ENCODE results near the gene GPC3. TPM values are rescaled to one million over a fixed set of nuclear protein-coding genes. Genes with fewer than 3 reads are reported as not detected.

GPC3 gene
- total RNA-seq, 1 experiment from 2014 or later: 0.98 TPM

DNA sequence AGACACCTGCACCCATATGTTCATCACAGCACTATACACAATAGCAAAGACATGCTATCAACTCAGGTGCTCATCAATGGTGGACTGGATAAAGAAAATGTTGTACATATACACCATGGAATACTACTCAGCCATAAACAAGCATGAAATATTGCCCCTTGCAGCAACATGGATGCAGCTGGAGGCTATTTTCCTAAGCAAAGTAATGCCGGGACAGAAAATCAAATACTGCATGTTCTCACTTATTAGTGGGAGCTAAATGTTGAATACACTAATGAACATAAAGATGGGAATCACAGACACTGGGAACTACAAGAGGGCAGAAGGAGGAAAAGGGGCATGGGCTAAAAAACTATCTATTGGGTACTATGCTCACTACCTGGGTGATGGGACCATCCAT lies 278.5 kb downstream of the GPC3 start:
- no peaks in the 10 kb centered on the region for H3K9me3 ChIP-seq (ENCODE audit: control insufficient read depth in 1 of 2, insufficient read depth in 1 of 2, low read depth in 1 of 2, low read length in 2 of 2)
- CTCF ChIA-PET: no interaction called here
- intact Hi-C loops (cut with micrococcal nuclease): no loop called here

DNA sequence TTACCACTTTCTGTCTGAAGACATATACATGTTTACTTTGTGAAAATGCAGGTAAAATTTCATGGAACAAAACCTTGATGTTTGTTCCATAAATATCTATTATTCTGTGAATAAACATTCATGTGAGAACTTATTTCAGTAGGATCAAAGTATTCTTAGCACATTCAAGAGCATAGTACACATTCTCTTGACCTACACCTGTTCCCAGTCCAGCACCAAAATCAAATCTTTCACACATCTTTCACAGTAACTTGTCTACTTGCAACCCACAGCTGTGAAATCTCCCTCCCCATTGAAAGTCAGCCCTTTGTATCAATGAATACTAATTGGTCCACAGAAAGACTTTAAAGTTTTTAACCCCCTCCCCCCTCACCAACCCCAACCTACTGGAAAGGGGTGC lies 283.2 kb downstream of the GPC3 start:
- CTCF ChIA-PET: no interaction called here
- Histone ChIP-seq H3K9ac (ENCODE audit: low read length) (no peak overlapping the region), H3K4me2 (ENCODE audit: low read length) (no peak overlapping the region), H3K9me3 (ENCODE audit: control insufficient read depth in 1 of 2, insufficient read depth in 1 of 2, low read depth in 1 of 2, low read length in 2 of 2) (no peaks in the 10 kb centered on the region), H3K27ac (ENCODE audit: low read depth, low read length) (no peak overlapping the region), H3K4me1 (ENCODE audit: control insufficient read depth in 1 of 2, insufficient read depth in 2 of 2, low read length in 2 of 2) (no peaks in the 10 kb centered on the region), H3K27me3 (ENCODE audit: insufficient read depth, low read length) (no peaks in the 10 kb centered on the region), H3K36me3 (ENCODE audit: control insufficient read depth in 1 of 2, insufficient read depth in 2 of 2, low read length in 2 of 2) (no peaks in the 10 kb centered on the region), H3K4me3 (replicated peaks in 1 of 2; ENCODE audit: low read depth in 1 of 2, low read length in 2 of 2) (no peak overlapping the region), H2AFZ (ENCODE audit: low read depth, low read length, poor library complexity, severe bottlenecking) (no peak overlapping the region), H4K20me1 (ENCODE audit: insufficient read depth) (no peaks in the 10 kb centered on the region), H3K9me2 (ENCODE audit: insufficient read depth) (no peaks in the 10 kb centered on the region), H3K79me2 (ENCODE audit: insufficient read depth, low read length) (no peaks in the 10 kb centered on the region)
- intact Hi-C loops (cut with micrococcal nuclease): no loop called here
- POLR2A ChIA-PET: no interaction called here
- RAD21 ChIA-PET (ENCODE audit: low non-redundant PET in 1 of 2, low total read pairs in 2 of 2, uncharacterized antibody in 2 of 2, unreplicated experiment in 2 of 2): no interaction called here
- DNase-seq (ENCODE audit: low read depth, low spot score) (no peak), ATAC-seq (no peak)
- TF ChIP-seq RAD21 (IDR thresholded peaks at IDR 0.05; ENCODE audit: low read depth): no peak
- no TSS peak for BruUV-seq (replicated peaks)

More for the DNA sequence above, 278.5 kb downstream of the GPC3 start:
- no peak for DNase-seq (ENCODE audit: low read depth, low spot score)
- no peaks in the 10 kb centered on the region for H4K20me1 ChIP-seq (ENCODE audit: insufficient read depth)
- no peaks in the 10 kb centered on the region for H3K79me2 ChIP-seq (ENCODE audit: insufficient read depth, low read length)
- H3K27me3 ChIP-seq (ENCODE audit: insufficient read depth, low read length): no peaks in the 10 kb centered on the region
- no peak overlapping the region for H3K27ac ChIP-seq (ENCODE audit: low read depth, low read length)
- no peak overlapping the region for H3K9ac ChIP-seq (ENCODE audit: low read length)
- no peak for ATAC-seq
- H3K36me3 ChIP-seq (ENCODE audit: control insufficient read depth in 1 of 2, insufficient read depth in 2 of 2, low read length in 2 of 2): no peaks in the 10 kb centered on the region
- ChIA-PET RAD21 (ENCODE audit: low non-redundant PET in 1 of 2, low total read pairs in 2 of 2, uncharacterized antibody in 2 of 2, unreplicated experiment in 2 of 2) (no interaction called here), POLR2A (no interaction called here)
- TF ChIP-seq, protein P1, sequence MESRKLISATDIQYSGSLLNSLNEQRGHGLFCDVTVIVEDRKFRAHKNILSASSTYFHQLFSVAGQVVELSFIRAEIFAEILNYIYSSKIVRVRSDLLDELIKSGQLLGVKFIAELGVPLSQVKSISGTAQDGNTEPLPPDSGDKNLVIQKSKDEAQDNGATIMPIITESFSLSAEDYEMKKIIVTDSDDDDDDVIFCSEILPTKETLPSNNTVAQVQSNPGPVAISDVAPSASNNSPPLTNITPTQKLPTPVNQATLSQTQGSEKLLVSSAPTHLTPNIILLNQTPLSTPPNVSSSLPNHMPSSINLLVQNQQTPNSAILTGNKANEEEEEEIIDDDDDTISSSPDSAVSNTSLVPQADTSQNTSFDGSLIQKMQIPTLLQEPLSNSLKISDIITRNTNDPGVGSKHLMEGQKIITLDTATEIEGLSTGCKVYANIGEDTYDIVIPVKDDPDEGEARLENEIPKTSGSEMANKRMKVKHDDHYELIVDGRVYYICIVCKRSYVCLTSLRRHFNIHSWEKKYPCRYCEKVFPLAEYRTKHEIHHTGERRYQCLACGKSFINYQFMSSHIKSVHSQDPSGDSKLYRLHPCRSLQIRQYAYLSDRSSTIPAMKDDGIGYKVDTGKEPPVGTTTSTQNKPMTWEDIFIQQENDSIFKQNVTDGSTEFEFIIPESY (IDR thresholded peaks at IDR 0.05; ENCODE audit: extremely low read depth, insufficient replicate concordance, low read length): no peak
- TF ChIP-seq EZH2phosphoT487 (IDR thresholded peaks at IDR 0.05; ENCODE audit: borderline replicate concordance) (no peak), JUND (IDR thresholded peaks at IDR 0.05) (no peak), CEBPB (IDR thresholded peaks at IDR 0.05; ENCODE audit: low read depth) (no peak), POLR2AphosphoS5 (IDR thresholded peaks at IDR 0.05; ENCODE audit: low read depth, low read length) (no peak), ZNF274 (IDR thresholded peaks at IDR 0.05; ENCODE audit: low read depth, low read length) (no peak), RAD21 (IDR thresholded peaks at IDR 0.05; ENCODE audit: low read depth) (no peak), EGR1 (IDR thresholded peaks at IDR 0.05; ENCODE audit: low read depth) (no peak)
- TF ChIP-seq, protein P2, sequence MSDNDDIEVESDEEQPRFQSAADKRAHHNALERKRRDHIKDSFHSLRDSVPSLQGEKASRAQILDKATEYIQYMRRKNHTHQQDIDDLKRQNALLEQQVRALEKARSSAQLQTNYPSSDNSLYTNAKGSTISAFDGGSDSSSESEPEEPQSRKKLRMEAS (IDR thresholded peaks at IDR 0.05): no peak
- H3K4me1 ChIP-seq (ENCODE audit: control insufficient read depth in 1 of 2, insufficient read depth in 2 of 2, low read length in 2 of 2): no peaks in the 10 kb centered on the region
- H2AFZ ChIP-seq (ENCODE audit: low read depth, low read length, poor library complexity, severe bottlenecking): no peak overlapping the region
- no TSS peak for BruUV-seq (replicated peaks)
- no peaks in the 10 kb centered on the region for H3K9me2 ChIP-seq (ENCODE audit: insufficient read depth)
- no peak overlapping the region for H3K4me3 ChIP-seq (replicated peaks in 1 of 2; ENCODE audit: low read depth in 1 of 2, low read length in 2 of 2)
- H3K4me2 ChIP-seq (ENCODE audit: low read length): no peak overlapping the region
